Transverse colon (tissue), 4 donors: ENCODE measurements around the gene FOXD2.

ENCODE experiments used
- EP300 ChIP-seq: sonication (generic); formaldehyde crosslinking; IDR thresholded peaks from one replicate; pipeline ENCODE4 v1.6.1; 2017; ENCODE audit warnings: antibody characterized with exemption, low read depth
- POLR2AphosphoS5 ChIP-seq, 3 donors: sonication (generic); formaldehyde crosslinking; IDR thresholded peaks; one replicate each; pipeline ENCODE4 v1.6.1; 2016; ENCODE audit warnings: antibody characterized with exemption in 3 of 3
- TF ChIP-seq, protein P1 (sequence below), 5 experiments: fragments of 200-600 bp in 3 of 5; fragments of 450-650 bp in 2 of 5; sonication (generic) in 3 of 5; IDR thresholded peaks; 1 replicate in 2 of 5; 2 replicates in 3 of 5; pipeline ENCODE4 v1.5.1; 2016 to 2017; ENCODE audit warnings: antibody characterized with exemption in 5 of 5, inconsistent platforms in 3 of 5, mild to moderate bottlenecking in 2 of 5, moderate library complexity in 1 of 5

DNA sequence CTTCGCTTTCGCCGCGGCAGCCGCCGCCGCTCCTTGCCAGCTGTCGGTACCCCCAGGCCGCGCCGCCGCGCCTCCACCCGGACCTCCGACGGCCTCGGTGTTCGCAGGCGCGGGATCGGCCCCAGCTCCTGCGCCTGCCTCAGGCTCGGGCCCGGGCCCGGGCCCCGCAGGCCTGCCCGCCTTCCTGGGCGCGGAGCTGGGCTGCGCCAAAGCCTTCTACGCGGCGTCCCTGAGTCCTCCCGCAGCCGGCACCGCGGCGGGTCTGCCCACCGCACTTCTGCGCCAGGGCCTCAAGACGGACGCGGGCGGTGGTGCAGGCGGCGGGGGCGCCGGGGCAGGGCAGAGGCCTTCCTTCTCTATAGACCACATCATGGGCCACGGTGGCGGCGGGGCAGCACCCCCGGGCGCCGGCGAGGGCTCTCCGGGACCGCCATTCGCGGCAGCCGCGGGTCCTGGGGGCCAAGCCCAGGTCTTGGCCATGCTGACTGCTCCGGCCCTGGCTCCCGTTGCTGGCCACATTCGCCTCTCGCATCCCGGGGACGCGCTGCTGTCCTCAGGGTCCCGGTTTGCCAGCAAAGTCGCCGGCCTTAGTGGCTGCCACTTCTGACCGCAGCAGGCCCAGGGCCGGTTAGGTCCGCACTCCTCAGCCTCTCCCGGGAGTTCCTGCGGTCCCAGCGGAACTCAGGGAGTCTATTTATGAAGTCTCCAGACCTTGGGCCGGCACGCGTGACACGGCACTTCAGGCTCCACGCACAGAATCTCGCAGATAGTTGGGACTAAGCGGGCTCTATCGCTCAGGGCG lies 1.4 kb downstream of the FOXD2 start:
- TF ChIP-seq EP300 (no peak), POLR2AphosphoS5 (IDR thresholded peaks at IDR 0.05) (no peak)
- TF ChIP-seq, protein P1, sequence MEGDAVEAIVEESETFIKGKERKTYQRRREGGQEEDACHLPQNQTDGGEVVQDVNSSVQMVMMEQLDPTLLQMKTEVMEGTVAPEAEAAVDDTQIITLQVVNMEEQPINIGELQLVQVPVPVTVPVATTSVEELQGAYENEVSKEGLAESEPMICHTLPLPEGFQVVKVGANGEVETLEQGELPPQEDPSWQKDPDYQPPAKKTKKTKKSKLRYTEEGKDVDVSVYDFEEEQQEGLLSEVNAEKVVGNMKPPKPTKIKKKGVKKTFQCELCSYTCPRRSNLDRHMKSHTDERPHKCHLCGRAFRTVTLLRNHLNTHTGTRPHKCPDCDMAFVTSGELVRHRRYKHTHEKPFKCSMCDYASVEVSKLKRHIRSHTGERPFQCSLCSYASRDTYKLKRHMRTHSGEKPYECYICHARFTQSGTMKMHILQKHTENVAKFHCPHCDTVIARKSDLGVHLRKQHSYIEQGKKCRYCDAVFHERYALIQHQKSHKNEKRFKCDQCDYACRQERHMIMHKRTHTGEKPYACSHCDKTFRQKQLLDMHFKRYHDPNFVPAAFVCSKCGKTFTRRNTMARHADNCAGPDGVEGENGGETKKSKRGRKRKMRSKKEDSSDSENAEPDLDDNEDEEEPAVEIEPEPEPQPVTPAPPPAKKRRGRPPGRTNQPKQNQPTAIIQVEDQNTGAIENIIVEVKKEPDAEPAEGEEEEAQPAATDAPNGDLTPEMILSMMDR (IDR thresholded peaks at IDR 0.05): no peak
